Activated CD4-positive, alpha-beta T cell treated with anti-CD3 and anti-CD28 coated beads, Interleukin-10, Interleukin-2, amounts not matched to agents 100 ng/mL and 50 ng/mL, durations not matched to agents 16 hours and 8 hours (primary cell): ENCODE data around the gene CCDC112.
"Not testable (repeated sequence)": the region's sequence is repeated elsewhere in the genome, so short reads cannot be mapped to it uniquely, and the experiment has no call there.

Experiments used
- DNase-seq: peaks from one replicate; pipeline ENCODE4 v3.0.0-alpha.2; 2020

CCDC112 gene, protein sequence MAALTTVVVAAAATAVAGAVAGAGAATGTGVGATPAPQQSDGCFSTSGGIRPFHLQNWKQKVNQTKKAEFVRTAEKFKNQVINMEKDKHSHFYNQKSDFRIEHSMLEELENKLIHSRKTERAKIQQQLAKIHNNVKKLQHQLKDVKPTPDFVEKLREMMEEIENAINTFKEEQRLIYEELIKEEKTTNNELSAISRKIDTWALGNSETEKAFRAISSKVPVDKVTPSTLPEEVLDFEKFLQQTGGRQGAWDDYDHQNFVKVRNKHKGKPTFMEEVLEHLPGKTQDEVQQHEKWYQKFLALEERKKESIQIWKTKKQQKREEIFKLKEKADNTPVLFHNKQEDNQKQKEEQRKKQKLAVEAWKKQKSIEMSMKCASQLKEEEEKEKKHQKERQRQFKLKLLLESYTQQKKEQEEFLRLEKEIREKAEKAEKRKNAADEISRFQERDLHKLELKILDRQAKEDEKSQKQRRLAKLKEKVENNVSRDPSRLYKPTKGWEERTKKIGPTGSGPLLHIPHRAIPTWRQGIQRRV

DNA sequence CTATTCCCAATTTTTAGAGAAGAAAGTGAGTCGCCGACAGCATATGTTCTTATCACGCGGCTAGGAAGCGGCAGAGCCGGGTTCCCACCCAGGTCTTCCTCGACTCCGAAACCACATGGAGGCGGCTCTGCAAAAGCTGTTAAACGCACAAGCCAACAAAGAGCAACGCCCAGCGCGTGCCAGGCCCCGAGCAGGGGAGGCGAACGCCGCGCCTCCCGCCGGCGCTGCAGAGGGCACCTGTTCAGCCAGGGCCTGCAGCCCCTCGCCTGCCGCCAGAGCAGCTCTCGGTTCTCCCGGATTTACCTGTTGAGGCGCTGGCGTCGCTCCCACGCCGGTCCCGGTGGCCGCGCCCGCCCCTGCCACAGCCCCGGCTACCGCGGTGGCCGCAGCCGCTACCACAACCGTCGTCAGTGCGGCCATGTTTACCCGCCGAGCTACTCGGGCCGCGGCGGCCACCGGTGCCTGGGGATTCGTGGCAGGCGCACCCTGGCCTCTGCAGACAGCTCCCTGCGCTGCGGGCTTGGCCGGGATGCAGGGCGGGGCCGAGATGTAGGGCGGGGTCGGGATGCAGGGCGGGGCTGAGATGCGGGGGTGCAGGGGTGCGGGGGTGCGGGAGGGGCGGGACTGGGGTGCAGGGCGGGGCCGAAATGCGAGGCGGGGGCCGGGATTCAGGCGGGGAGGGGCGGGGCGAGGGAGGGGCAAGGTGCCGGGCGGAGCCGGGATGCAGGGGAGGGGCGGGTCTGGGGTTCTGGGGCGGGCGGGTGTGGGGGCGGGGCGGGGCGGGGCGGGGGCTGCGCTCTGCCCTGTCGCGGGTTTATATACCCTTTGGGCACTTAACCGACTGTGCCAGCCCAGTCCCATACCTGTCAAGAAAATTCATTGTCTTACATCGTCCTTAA lies at the start of gene CCDC112:
Gene CCDC112 (minus strand): TSS at position 531 of the 899 bp plus-strand sequence. CDS start 111 bp downstream, at position 420.
- DNase-seq: peak; percentile 82

DNA sequence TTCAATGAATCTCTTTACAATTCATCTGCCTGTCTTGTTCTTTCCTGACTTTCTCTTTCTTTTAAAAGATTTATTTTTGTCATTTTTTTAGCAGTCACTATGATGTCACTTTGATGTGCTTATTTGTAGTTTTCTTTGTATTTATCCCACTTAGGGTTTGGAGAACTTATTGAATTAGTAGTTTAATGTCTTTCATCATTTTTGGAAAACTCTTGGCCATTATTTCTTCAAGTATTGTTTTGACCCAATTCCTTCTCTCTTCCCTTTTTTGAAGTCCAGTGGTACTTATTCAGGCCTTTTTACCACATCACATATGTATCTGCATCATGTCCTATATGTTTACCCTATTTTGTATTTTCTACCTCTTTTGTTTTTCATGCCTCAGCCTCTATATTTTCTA lies 48.9 kb upstream of the CCDC112 start:
- DNase-seq: no peak

DNA sequence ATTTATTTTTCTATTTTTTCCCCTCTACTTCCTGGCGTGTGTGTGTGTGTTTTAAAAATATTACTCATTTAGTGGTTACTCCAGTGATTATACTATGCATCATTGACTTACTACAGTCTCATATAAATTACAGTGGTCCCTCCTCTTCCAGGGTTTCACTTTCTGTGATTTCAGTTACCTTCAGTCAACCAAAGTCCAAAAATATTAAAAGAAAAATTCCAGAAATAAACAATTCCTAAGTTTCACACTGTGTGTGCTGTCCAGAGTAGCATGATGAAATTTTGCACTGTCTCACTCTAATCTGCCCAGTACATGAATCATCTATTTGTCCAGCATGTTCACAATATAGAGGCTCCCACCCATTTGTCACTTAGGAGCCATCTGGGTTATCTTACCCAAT lies 47.4 kb upstream of the CCDC112 start:
- DNase-seq: no peak

DNA sequence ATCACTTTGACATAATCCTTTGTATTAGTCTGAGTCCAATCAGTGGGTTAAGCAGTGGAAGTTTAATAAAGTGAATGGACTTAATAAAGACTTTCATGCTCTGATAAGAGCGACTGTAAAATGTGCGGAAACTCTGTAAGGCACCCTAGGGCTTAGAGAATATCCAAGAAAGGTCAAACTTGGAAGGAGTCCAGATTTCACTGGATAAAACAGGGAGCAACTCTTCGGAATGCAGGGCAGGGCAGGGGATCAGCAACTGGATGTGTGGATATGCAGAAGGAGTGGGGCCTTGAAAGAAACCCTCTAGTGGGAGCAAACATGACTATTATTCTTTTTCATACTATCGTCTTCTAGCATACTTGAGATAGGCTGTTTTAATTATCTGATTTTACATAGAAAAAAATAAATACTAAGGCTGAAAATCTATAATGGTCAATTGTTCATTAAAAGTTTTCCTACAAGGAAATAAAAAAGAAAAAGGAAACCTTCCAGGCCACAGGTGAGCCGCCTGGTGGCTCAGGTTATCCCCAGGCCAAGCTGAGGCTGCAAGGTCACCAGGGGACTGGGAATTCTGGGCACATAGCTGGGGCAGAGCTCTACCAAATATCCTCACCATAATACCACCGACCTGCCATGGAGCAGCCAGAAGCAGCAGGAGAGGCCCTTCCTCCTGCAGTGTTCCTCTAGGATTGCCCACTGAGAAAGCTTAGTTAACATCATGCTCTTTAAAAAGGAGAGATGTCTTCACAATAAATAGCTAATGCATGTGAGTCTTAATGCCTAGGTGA lies 46.3 kb upstream of the CCDC112 start:
- DNase-seq: no peak

DNA sequence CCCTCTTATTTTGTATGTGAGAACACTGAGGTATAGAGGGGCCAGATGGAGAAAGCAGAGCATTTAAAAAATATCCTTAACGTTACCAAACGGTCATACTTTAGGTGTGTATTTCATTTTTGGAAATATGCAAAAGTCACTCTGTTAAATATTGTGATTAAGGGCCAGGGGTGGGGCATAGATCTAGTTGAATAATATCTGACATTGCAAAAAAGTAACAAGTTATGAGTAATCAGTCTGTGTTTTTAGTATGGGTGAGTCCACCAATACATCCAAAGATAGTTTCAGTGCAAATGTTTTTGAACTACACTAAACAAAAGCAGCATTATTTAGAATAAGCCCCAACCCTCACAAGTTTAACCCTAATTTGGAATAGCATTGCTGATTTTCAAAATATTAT lies 45.3 kb upstream of the CCDC112 start:
- no peak for DNase-seq

DNA sequence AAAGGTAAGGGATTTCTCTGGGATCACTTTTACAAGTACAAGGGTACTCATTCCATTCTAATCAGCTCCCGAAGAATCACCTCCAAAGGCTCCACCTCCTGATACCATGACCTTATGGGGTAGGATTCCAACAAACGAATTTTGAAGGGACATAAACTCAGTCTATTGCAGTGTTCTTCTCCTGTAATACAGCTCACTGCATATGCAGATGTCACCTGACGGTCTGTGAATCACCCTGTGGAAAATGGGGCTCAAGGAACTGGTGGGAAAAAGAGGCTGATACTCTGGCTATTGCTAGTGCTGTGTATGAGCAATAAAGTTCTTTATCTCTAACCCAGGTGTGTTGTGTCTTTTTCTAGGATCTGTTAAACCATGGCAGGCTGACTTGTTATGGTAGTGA lies 42.4 kb upstream of the CCDC112 start:
- no peak for DNase-seq

DNA sequence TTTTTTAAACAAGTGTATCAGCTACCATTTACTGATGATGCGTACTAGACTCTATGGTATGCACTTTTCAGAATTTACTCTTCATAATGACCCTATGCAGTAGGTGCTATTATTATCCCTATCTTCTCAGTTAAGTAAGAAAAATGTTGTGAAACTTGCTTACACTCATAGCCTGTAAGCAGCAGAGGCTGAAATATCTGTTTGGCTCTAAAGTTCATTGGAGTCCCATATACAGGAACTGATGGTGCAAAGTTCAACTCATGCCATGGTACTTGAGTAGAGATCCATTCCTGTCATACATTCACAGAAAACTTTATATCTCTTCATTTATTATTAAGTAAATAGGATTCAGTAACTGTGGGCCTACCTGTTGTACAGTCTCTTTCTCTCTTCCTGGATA lies 41.4 kb upstream of the CCDC112 start:
- DNase-seq: no peak

DNA sequence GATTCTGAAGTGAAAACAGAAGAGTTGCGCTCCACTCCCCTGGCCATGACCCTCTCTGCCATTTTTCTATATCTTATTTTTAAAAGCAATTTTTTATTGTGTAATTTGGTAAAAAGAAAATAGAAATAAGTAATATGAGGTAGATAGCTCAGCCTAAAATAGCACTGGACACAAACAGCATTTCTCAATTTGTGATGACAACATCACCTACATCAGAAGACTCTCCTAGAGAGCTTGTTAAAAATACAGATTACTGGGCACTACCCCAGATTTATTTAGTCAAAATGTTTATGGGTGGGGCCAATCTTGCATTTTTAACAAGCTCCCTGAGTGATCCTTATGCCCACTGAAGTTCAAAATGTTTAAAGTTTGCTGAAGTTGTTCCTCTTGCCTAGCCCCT lies 40.5 kb upstream of the CCDC112 start:
- DNase-seq: no peak

DNA sequence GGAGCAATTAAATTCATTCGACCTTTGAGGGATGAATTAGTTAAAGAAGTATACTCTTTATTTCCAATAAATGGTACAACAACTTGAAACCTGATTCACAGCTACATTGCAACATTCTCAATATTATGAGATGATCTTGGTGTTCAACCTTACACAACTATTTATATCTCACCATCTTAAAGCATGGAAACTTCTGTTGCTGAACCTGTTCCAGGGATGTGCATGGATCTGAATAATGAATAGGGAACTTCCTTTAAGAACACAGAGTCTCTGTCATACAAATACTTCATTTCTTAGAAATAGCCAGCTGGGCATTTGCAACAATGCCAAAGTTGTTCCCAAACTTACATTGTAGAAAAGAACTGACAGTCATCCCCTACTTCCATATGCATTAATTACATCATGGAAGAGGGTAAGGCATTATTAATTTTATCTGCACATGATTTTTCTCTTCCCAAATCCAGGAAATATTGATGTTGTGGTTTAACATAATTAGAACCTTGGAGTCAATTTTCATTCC lies 39.8 kb upstream of the CCDC112 start:
- DNase-seq: no peak

DNA sequence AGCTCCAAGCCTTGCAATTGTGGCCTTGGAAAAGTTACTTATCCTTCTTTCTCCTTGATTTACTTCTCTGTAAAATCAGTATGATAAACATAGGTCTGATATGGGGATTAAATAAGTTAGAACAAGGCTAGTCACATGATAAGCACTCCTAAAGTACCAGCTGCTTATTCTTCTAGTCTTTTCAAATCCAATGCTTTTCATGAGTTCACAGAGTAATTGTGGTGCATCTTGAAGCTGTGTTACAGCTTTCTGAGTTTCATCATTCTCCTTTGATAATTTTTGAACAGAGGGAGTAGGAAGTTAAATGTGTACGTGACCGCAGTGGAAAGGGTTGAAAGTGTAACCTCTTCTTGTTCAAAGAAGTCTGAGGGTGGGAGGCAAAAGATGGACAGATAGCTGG lies 38.8 kb upstream of the CCDC112 start:
- DNase-seq: no peak

DNA sequence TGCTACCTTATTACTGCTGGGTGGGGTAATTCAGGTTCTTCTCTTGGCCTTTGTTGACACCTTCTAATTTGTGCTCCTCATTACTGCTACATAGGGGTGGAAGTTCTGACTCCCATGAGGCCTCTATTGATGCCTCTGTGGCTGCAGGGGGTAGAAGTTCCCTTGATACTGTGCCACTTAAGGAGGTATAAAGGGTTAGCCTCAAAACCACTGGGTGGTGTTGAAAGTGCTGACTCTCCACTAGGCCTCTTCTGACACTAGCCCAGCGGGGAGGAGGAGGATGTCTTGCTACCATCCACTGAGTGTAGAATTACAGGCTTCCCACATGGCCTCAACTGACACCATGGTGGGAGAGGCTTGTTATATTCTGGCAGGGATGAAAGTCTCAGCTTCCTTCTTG lies 36.7 kb upstream of the CCDC112 start:
- DNase-seq: peak; percentile 52

DNA sequence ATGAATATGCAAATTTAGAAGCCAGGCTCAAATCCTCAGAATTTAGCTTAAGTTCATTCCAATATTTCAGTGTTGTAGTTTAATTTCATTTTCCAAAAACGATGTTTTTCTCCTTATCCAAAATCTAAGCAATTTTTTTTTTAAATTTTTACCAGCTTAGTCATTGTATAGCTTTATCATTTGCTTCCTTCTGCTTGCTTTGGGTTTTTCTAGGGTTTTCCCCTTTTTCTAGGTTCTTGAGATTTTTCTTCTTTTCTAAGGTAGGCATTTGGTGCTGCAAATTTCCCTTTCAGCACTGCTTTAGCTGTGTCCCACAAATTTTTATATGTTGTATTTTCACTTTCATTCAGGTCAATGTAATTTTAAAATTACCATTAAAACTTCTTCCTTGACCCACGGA lies 34.4 kb upstream of the CCDC112 start:
- no peak for DNase-seq

DNA sequence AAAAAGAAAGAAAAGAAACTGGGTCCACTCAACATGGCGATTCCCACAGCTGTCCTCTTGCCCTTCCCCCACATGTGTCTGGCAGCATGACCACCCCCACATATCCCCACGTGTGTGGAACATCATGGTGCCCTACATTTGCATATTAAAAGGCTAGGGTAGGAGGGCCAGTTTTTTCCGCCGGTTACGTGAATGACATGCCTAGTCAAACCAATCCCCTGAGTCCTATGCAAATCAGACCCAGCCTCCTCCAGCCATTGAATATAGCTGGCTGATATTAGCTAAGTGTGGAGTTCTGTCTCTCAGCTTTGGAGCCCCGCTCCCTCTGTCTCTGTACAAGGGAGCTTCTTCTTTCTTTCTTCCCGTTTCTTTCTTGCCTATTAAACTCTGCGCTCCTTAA lies 33.0 kb upstream of the CCDC112 start:
- no peak for DNase-seq

DNA sequence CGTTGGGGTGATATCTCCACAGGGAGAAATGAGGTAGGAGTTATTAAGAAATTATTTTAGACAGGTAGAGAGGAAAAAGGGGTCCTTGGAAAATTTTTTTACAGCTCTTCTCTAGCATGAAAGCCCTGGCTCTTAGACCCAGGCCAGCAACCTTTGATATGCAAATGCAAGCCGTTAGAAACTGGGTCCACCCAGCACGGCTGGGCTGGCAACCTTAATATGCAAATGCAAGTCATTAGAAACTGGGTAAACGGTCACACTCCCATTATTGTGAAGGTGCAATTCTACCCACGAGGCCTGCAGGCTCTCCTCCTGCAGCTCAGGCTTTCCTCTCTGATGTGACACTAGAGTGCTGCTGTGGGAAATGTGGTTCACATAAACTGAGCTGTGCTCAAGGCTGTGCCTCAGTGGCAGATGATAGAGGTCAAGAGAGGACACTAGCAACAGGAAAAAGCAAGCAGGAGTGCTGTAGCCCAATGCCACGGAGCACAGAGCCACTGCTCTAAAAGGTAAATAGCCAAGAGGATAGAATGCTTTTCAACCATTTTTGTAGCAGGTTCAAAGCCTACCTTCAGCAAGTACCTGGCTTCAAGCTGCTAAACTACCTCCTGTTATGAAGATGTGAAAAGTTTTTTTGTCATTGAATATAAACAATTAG lies 32.3 kb upstream of the CCDC112 start:
- not testable (repeated sequence) for DNase-seq

DNA sequence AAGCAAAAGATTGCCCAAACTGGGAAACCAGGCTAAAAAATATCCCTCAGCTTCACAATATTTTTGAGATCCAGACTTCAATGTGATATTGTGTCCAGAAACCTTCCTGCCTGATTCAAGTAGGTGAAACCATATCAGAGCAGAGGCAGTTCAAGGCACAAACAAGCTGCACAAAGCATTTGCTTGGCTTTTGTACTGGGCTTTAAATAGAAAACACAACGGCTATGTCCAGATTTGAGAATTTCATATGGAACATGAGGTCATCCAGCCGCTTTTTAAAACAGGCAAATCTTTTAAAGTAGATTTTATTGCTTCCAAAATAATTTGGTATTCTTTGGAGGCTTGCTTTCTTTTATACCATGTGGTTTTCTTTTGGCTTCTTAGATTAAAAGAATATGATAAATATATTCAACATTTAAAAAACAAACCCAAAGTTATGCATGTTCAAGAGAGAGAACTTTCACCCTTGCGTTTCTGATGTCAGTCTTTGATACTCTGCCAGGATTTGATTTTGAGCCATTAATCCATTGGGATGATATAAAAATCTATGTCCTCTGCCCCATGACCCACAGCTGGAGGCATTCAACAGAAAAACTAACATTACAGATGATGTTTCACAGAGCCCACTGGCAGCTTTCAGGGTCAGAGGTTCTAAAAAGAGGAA lies 29.0 kb upstream of the CCDC112 start:
- no peak for DNase-seq

DNA sequence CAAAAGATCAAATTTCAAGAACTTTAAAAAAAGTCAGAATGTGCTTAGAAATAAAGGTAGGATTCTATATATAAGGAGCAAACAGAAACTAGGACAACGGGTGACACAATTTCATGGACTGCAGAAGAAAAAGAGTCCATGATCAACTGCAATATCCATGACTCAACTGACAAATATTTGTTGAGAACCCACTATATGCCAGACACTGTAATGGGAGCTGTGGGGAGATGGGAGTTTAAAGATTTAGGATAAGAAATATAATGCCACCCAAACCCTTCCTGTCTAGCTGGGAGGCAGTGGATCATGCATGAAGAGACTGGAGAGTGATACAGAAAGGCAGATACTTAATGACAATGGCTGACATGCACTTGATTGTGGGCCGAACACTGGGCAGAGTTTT lies 27.6 kb upstream of the CCDC112 start:
- no peak for DNase-seq

DNA sequence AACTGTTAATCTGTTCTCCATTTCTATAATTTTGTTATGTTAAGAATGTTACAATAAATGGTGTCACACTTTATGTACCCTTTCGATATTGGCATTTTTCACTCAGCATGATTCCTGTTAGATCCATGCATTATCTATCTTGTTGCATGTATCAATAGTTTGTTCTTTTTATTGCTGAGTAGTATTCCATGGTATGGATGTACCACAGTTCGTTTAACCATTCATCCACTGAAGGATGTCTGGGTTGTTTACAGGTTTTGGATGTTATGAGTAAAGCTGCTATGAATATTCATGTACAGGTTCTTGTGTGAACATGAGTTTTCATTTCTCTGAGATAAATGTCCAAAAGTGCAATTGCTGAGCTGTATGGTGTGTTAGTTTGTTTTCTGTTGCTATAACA lies 26.3 kb upstream of the CCDC112 start:
- DNase-seq: no peak

DNA sequence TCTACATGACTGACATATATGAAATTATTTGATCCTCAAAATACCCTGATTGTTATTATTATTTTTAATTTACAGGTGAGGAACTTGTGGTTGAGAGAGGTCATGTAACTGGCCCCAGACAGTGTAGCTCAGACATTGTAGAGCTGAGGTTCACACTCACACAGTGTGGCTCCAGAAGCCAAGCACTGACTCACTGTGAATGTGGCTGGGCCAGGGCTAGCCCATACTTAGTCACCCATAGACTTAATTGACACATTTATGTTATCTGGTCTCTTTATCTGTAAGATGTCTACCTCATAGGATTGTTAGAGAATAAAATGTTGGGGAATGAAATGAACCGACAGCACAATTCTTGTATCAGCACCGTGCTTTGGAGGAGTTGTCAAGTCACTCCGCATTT lies 24.9 kb upstream of the CCDC112 start:
- peak; percentile 16 for DNase-seq

DNA sequence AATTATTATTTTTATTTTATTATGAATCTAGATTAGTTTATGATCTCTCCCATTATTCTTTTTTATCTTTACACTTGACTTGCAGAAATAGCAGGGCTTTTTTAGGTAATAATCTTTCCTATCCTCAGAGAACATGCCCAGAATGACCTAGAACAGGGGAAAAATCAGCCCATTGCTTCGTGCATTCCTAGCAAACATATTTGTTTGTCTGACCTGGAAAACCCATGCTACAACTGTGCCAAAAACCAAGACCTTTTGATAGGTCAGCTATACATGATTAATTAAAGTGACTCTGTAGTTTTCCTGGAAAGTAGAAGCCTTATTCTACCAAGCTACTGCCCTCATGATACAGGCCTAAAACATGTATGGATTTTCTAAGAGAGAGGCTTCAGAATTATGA lies 24.1 kb upstream of the CCDC112 start:
- no peak for DNase-seq

DNA sequence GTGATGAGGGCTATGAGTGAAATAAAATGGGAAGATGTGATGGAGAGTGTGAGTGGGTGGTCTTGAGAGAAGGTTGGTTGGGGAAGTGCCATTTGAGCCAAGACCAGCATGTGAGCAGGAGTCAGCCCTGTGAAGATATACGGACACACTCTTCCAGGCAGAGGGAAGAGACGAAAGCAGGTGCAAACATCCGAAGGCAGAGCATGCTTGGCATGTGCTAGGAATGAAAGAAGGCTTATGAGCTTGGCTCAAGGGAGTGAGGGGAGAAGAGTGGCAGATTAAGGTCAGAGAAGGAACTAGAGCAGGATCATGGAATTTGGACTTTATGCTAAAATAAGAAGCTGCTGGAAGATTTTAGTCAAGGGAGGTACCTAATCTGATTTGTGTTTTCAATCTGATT lies 23.6 kb upstream of the CCDC112 start:
- DNase-seq: no peak

DNA sequence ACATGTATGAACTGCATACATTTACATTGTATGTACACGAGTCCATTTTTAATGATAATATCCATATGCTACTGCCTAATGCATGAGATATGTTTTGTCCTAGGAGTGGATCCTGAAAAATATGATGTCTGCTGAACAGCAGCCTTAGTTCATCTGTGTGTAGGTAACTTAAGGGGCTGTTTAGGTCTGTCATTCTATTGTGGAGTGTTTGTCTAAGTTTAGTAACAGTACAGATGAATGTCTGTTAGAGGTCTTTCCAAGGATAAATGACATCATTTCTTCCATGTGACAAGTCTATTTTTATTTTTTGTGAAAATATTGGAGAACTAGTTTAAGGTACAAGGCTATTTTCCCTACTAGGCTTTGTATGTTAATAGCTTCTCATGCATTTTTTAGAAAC lies 22.6 kb upstream of the CCDC112 start:
- no peak for DNase-seq

DNA sequence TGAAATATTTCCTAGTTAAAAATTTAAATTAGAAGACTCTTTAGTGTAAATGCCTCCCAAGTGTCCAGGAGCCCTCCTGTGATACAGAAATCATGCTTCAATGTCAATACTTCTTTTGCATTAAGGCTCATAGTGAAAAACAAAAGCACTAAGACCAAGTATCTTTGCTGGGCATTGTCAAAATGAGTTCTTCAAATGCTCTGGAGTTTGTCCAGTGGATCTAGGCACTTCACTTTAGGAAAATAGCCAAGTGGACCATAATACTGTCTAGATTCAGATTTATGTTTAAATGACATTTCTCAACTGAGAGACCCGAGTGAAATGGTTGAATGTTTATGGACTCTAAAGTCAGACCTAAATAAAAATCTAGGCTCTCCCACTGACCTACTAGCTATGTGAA lies 21.3 kb upstream of the CCDC112 start:
- no peak for DNase-seq
